Esophagus muscularis mucosa (tissue), 4 donors: ENCODE data around the gene TMEM108. TPM values are rescaled to one million over a fixed set of nuclear protein-coding genes. Genes with fewer than 3 reads are reported as not detected.

ENCODE experiments used
- DNase-seq: peaks from one replicate; pipeline ENCODE4 v3.0.0-alpha.2; 2017; ENCODE audit errors: extremely low spot score
- H3K27ac ChIP-seq, 4 donors: fragments of 200-600 bp; sonication (generic); replicated peaks in 1 of 4; 1 replicate in 3 of 4; 2 replicates in 1 of 4; pipeline ENCODE4 v1.5.1; 2016 to 2019; ENCODE audit warnings: mild to moderate bottlenecking in 1 of 4
- H3K27me3 ChIP-seq, 4 donors: fragments of 200-600 bp; sonication (generic); one replicate each; pipeline versions ENCODE4 v1.5.1 to v1.6.0; 2016 to 2019
- H3K36me3 ChIP-seq, 4 donors: fragments of 200-600 bp; sonication (generic); one replicate each; pipeline ENCODE4 v1.5.1; 2016 to 2019
- H3K4me1 ChIP-seq, 4 donors: fragments of 200-600 bp; sonication (generic); one replicate each; pipeline ENCODE4 v1.5.1; 2016 to 2019
- H3K4me3 ChIP-seq, 4 donors: fragments of 200-600 bp; sonication (generic); 1 replicate in 2 of 4; 2 replicates in 2 of 4; pipeline ENCODE4 v1.5.1; 2016 to 2019; ENCODE audit warnings: mild to moderate bottlenecking in 4 of 4, moderate library complexity in 1 of 4
- H3K9me3 ChIP-seq, 4 donors: fragments of 200-600 bp; sonication (generic); 1 replicate in 3 of 4; 2 replicates in 1 of 4; pipeline ENCODE4 v1.5.1; 2016 to 2019
- EP300 ChIP-seq: sonication (generic); formaldehyde crosslinking; IDR thresholded peaks from one replicate; pipeline ENCODE4 v1.6.1; 2017; ENCODE audit warnings: antibody characterized with exemption
- POLR2A ChIP-seq: fragments of 450-650 bp; IDR thresholded peaks from one replicate; pipeline ENCODE4 v1.6.1; 2017; ENCODE audit warnings: antibody characterized with exemption, moderate library complexity, mild to moderate bottlenecking, low read depth
- POLR2AphosphoS5 ChIP-seq, 2 donors: sonication (generic); formaldehyde crosslinking; IDR thresholded peaks; one replicate each; pipeline ENCODE4 v1.6.1; 2017; ENCODE audit warnings: antibody characterized with exemption in 2 of 2
- WGBS: methylation state at CpG from one replicate; pipeline ENCODE4 v1.1.5; 2018; 5-methylcytosine and 5-hydroxymethylcytosine counted together
- intact Hi-C: fragments of 100-400 bp; cut with DNase I; formaldehyde crosslinking; loops from one replicate; pipeline ENCODE4 v1.15.1; 2023
- total RNA-seq, 4 donors: library from RNA; depleted of rRNA; stranded (reverse); fragments of >200 nt; gene quantifications; one replicate each; pipeline versions ENCODE4 v1.1.0 to v1.2.1, GENCODE V29; 2016
- TF ChIP-seq, protein P1 (sequence below), 3 experiments: fragments of 200-600 bp in 2 of 3; fragments of 450-650 bp in 1 of 3; sonication (generic) in 2 of 3; IDR thresholded peaks; one replicate each; pipeline ENCODE4 v1.5.1; 2017 to 2019; ENCODE audit warnings: antibody characterized with exemption in 3 of 3, mild to moderate bottlenecking in 2 of 3, moderate library complexity in 1 of 3

TMEM108 gene
- total RNA-seq, 4 donors from 2014 or later: 8.6 to 12.1 (median 11.2) TPM

DNA sequence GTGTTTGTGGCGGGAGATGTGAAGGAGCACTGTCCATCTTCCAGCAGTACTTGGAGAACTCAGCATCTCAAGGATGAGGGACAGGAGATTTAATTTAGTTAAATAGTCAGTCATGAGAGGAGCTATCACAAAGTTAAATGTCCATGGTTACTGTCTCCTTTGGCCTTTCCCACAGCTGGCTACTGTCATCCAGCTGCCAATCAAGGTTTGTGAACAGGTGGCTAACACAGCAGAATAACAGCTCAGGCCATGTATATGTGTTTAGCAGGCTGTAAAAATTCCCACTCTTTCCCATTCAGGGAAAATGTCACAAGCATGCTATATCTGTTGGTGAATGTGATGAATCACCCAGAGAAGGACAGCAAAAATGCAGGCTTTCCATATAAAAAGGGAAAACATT is 120.5 kb downstream of the TMEM108 start:
- Histone ChIP-seq H3K27ac (no peak overlapping the region), H3K36me3 (no peaks in the 10 kb centered on the region), H3K27me3 (no peaks in the 10 kb centered on the region), H3K9me3 (no peaks in the 10 kb centered on the region), H3K4me3 (no peak overlapping the region), H3K4me1 (no peaks in the 10 kb centered on the region)
- no peak for TF ChIP-seq EP300
- no peak for TF ChIP-seq POLR2A
- no peak for TF ChIP-seq POLR2AphosphoS5 (IDR thresholded peaks at IDR 0.05)
- TF ChIP-seq, protein P1, sequence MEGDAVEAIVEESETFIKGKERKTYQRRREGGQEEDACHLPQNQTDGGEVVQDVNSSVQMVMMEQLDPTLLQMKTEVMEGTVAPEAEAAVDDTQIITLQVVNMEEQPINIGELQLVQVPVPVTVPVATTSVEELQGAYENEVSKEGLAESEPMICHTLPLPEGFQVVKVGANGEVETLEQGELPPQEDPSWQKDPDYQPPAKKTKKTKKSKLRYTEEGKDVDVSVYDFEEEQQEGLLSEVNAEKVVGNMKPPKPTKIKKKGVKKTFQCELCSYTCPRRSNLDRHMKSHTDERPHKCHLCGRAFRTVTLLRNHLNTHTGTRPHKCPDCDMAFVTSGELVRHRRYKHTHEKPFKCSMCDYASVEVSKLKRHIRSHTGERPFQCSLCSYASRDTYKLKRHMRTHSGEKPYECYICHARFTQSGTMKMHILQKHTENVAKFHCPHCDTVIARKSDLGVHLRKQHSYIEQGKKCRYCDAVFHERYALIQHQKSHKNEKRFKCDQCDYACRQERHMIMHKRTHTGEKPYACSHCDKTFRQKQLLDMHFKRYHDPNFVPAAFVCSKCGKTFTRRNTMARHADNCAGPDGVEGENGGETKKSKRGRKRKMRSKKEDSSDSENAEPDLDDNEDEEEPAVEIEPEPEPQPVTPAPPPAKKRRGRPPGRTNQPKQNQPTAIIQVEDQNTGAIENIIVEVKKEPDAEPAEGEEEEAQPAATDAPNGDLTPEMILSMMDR (IDR thresholded peaks at IDR 0.05): no peak
- intact Hi-C loops: no loop called here
- 82% methylated on average over 1 of the region's 1 CpG for WGBS
- no peak for DNase-seq

DNA sequence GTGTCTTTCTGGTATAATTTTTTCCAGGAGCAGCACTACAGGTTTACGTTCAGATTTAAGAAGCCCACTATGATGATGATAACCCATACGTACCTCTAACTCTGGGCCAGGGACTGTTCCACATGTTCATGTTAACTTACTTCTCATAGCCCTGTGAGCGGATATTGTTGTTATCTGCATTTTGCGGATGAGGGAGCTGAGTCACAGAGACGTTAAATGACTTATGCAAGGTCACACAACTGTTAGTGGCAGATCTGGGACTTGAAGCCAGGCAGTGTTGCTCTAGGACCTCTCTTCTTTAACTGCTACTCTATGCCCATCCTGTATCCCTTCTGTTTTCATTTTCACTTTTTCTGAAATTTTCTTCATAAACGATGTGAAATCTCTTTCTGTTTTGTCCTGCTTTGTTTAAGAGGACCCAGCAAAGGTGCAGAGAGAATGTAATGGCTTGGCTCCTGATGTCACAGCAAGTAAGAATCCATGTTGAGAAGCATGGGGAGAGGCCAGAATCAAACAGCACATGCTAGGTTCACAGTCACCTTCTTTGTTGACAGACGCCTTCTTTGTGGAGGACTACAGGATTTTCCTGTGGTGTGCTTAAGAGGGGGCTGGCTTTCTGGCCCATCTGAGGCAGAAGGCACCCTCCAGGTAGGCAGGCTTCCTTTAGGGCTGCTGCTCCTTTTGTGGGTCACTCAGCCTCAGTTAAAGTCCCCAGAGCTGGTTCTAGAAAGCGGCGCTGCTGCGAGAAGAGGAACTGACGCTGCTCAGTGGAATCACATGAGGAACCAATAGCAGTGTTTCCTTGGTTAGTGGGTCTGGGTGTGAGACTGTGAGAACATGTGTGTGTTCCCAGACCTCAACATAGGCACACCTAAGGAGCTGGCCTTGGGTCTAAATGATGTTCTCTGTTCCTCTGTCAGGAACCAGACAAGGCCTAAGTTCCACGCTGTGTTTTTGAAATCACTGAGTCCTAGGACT is 121.6 kb downstream of the TMEM108 start:
- Histone ChIP-seq H3K27me3 (no peaks in the 10 kb centered on the region), H3K9me3 (no peaks in the 10 kb centered on the region), H3K36me3 (no peaks in the 10 kb centered on the region), H3K4me1 (no peaks in the 10 kb centered on the region), H3K4me3 (no peak overlapping the region), H3K27ac (no peak overlapping the region)
- 91% methylated on average over 12 of the region's 12 CpGs for WGBS
- no peak for DNase-seq
- TF ChIP-seq POLR2A (no peak), POLR2AphosphoS5 (IDR thresholded peaks at IDR 0.05) (no peak), EP300 (no peak)
- TF ChIP-seq, protein P1 (IDR thresholded peaks at IDR 0.05): no peak
- intact Hi-C loops: no loop called here

DNA sequence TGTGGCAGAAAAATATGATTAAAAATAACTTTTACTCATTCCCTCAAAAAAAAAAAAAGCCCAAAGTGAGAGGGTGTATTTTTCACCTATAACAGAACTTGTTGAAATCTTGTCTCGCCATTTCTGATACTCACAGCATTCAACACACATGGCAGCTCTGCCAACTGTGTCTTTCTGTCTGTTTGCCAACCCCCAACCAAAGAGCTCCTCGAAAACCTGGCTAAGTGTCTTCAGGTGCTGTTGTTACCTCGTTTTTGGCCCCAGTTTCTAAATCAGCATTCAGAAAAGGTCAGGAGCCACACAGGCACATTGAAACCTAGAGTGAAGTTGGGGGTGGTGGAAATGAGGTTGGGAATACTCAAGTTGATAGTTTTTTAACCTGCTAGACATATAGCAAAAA is 123.5 kb downstream of the TMEM108 start:
- intact Hi-C loops: no loop called here
- Histone ChIP-seq H3K9me3 (no peaks in the 10 kb centered on the region), H3K27ac (no peak overlapping the region), H3K4me3 (no peak overlapping the region), H3K27me3 (no peaks in the 10 kb centered on the region), H3K4me1 (no peaks in the 10 kb centered on the region), H3K36me3 (no peaks in the 10 kb centered on the region)
- TF ChIP-seq POLR2AphosphoS5 (IDR thresholded peaks at IDR 0.05) (no peak), EP300 (no peak), POLR2A (no peak)
- TF ChIP-seq, protein P1 (IDR thresholded peaks at IDR 0.05): no peak
- no peak for DNase-seq
- 81% methylated on average over 3 of the region's 3 CpGs for WGBS

DNA sequence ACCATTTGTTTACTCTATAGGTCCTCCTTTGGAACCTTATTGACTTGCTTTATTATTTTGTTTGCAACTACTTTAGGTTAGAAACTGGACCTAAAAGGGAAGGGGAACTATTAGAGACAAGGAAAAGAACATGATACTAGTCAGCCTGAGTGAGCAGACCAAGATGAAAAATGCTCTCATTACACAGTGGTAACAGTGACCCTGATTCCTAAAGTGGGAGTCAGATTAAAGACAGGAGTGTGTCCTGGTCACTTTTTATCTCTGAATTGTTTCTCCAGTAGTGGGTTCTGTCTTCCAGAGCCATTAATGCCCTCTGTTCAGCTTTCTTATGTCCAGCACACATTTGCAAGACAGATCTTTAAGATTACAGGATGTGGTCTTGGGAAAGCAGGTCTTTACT is 124.1 kb downstream of the TMEM108 start:
- intact Hi-C loops: no loop called here
- Histone ChIP-seq H3K36me3 (no peaks in the 10 kb centered on the region), H3K27me3 (no peaks in the 10 kb centered on the region), H3K4me1 (no peaks in the 10 kb centered on the region), H3K9me3 (no peaks in the 10 kb centered on the region), H3K27ac (no peak overlapping the region), H3K4me3 (no peak overlapping the region)
- no peak for DNase-seq
- TF ChIP-seq POLR2AphosphoS5 (IDR thresholded peaks at IDR 0.05): no peak
- TF ChIP-seq EP300: no peak
- no peak for TF ChIP-seq POLR2A
- TF ChIP-seq, protein P1 (IDR thresholded peaks at IDR 0.05): no peak
